ENCODE results near the gene C5orf34. TPM values are rescaled to one million over a fixed set of nuclear protein-coding genes. Genes with fewer than 3 reads are reported as not detected.
"Not testable (repeated sequence)": the region's sequence is repeated elsewhere in the genome, so short reads cannot be mapped to it uniquely, and the experiment has no call there.

C5orf34 gene, protein sequence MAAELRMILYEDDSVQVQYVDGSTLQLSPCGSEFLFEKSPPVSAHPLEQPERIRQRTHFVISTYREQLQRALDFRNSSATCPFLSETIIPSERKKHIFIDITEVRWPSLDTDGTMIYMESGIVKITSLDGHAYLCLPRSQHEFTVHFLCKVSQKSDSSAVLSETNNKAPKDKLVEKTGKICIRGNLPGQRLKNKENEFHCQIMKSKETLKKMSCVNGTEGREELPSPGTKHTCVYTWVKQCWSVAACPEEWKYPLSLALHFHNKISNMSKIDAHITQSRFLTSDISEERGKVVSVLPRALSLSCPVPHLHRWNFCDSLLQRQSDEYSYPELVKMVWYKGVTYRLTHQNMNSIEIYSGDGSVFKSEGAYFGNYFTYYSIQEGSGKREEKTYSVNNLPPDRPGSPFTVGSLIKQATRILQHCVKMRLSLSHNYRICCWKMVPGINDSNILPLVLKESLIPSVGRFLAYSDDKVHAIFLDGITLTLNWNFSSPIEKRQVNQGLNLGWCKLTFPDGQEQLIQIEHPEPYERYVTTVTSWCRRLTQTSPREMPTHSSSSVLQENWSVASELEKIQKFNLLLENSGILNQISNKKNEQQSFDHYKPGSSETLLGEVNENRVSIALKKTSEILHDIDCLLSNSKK
- total RNA-seq (8.2 TPM), polyA plus RNA-seq (5.3 TPM)
- long read RNA-seq, donor 1: 0 reads
- long read RNA-seq, donor 2: 0 reads
- long read RNA-seq, donor 3, partial matches to known transcripts: 0 of 2 reads
- long read RNA-seq, donor 3, other reads (novel, unspliced or antisense): 0 of 2 reads
- long read RNA-seq, donor 4, partial matches to known transcripts: 0 of 1 reads
- long read RNA-seq, donor 4, other reads (novel, unspliced or antisense): 0 of 1 reads
- long read RNA-seq, donor 5: 0 reads
- long read RNA-seq, donor 6, partial matches to known transcripts: 0 of 1 reads
- long read RNA-seq, donor 6, other reads (novel, unspliced or antisense): 0 of 1 reads
- long read RNA-seq, donor 7, partial matches to known transcripts: 0 of 1 reads
- long read RNA-seq, donor 7, other reads (novel, unspliced or antisense): 0 of 1 reads
- long read RNA-seq, donor 8, partial matches to known transcripts: 0 of 1 reads
- long read RNA-seq, donor 8, other reads (novel, unspliced or antisense): 0 of 1 reads
- long read RNA-seq, donor 9: 0 reads
- long read RNA-seq, donor 10, partial matches to known transcripts: 0 of 1 reads
- long read RNA-seq, donor 10, other reads (novel, unspliced or antisense): 0 of 1 reads

DNA sequence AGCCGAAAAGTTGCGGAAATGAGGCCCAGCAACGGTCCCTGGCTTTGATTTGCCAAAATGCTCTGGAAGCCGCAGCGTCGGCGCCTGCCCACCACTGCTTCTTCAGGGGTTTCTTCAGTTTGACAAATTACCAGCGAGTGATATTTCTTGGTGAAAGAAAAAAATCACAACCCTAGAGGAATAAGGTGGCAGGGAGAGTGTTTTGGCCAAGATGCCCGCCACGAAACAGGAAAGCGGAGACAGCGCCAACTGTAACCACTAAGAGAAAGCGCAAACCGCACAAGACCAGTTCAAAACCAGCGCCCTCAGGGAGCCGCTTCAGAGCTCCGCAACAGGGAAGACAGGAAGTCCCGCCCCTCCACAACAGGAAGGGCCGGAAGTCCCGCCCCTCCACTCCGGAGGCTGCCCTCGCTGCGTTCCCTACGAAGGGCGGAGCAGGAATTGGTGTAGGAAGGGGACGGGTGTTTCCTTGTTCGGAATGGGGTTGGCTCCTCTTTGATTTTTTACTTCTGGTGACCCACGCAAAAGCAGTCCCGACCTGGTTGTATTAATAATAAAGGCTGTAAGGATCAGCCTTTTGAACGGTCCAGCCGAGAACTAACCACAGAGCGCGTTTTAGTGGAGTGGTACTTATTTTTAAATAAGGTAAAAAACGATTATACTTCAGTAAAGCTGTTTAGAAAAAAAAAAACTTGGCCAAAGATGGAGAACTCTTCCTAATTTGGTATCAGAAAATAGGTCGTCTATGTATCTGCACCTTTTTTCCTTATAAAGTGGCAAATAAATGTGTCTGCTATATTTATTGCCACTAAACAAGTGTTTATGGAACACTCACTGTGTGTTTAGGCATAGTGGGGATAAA is at the start of gene C5orf34:
Gene C5orf34 (minus strand): TSS at position 333 of the 862 bp plus-strand sequence. CDS start 5,809 bp downstream, outside the sequence.
- Histone ChIP-seq H3K36me3 (ENCODE audit: control insufficient read depth in 2 of 2, insufficient read depth in 2 of 2, low read length in 1 of 2) (peaks cover 0 to 2% of the 10 kb centered on the region in 2 donors), H3K9me3 (ENCODE audit: control insufficient read depth in 2 of 2, insufficient read depth in 1 of 2, low read length in 1 of 2) (no peaks in the 10 kb centered on the region), H3K4me3 (ENCODE audit: low read length in 2 of 2) (peak within 1 kb of the TSS; percentile 79 to 86), H3K27me3 (ENCODE audit: control insufficient read depth in 2 of 2, insufficient read depth in 1 of 2, low read length in 1 of 2) (no peaks in the 10 kb centered on the region), H3K27ac (ENCODE audit: low read depth in 1 of 2, low read length in 1 of 2) (peak within 1 kb of the TSS; percentile 96 to 97), H3K4me1 (ENCODE audit: control insufficient read depth in 2 of 2, insufficient read depth in 2 of 2, low read length in 2 of 2) (peaks cover 8 to 17% of the 10 kb centered on the region in 2 donors)
- under 1% methylated on average over 35 of the region's 35 CpGs for WGBS
- DNase-seq (ENCODE audit: low read depth in 6 of 9, low spot score in 9 of 9): peak; percentile 83 to 96 (median 92)

DNA sequence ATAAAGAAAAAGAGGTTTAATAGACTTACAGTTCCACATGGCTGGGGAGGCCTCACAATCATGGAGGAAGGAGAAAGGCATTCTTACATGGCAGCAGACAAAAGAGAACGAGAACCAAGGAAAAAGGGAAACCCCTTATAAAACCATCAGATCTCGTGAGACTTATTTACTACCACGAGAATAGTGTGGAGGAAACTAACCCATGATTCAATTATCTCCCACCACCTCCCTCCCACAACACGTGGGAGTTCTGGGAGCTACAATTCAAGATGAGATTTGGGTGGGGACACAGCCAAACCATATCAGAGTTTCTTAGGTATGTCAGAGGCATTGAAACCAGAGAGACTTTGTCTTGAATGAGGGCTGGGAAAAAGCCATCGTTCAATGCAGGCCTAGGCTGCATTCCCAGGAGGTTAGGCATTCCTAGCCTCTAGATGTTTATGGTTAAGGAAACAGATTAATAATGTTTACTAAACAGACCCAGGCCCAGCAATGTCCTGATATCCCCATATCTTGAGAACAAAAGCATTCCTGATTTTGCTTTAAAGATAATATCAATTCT is 49.4 kb upstream of the C5orf34 start:
- Histone ChIP-seq H3K36me3 (ENCODE audit: control insufficient read depth in 2 of 2, insufficient read depth in 2 of 2, low read length in 1 of 2) (no peaks in the 10 kb centered on the region), H3K9me3 (ENCODE audit: control insufficient read depth in 2 of 2, insufficient read depth in 1 of 2, low read length in 1 of 2) (no peaks in the 10 kb centered on the region), H3K4me1 (ENCODE audit: control insufficient read depth in 2 of 2, insufficient read depth in 2 of 2, low read length in 2 of 2) (no peaks in the 10 kb centered on the region), H3K27me3 (ENCODE audit: control insufficient read depth in 2 of 2, insufficient read depth in 1 of 2, low read length in 1 of 2) (no peaks in the 10 kb centered on the region), H3K27ac (ENCODE audit: low read depth in 1 of 2, low read length in 1 of 2) (no peak overlapping the region), H3K4me3 (ENCODE audit: low read length in 2 of 2) (no peak overlapping the region)
- no peak for DNase-seq (ENCODE audit: low read depth in 6 of 9, low spot score in 9 of 9)
- WGBS: 77% methylated on average over 5 of the region's 5 CpGs

DNA sequence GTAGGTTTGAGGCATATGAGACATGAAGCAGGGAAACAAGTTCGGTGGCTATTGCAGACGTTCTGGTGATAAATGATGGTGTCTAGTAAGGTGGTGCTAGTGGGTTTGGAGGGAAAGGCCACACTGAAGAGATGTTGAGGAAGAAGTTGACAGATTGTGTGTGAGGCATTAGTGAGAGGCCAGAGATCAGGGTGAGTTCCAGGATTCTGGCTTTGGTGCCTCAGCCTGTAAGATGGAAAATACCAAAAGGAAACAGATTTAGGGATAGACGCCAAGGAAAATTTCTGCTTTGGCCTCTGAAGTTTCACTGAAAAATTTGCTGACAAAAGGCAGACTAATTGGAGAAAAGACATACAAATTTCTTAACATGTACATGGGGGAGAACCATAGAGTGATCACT is 48.4 kb upstream of the C5orf34 start:
- Histone ChIP-seq H3K4me1 (ENCODE audit: control insufficient read depth in 2 of 2, insufficient read depth in 2 of 2, low read length in 2 of 2) (no peaks in the 10 kb centered on the region), H3K27ac (ENCODE audit: low read depth in 1 of 2, low read length in 1 of 2) (no peak overlapping the region), H3K36me3 (ENCODE audit: control insufficient read depth in 2 of 2, insufficient read depth in 2 of 2, low read length in 1 of 2) (no peaks in the 10 kb centered on the region), H3K4me3 (ENCODE audit: low read length in 2 of 2) (no peak overlapping the region), H3K27me3 (ENCODE audit: control insufficient read depth in 2 of 2, insufficient read depth in 1 of 2, low read length in 1 of 2) (no peaks in the 10 kb centered on the region), H3K9me3 (ENCODE audit: control insufficient read depth in 2 of 2, insufficient read depth in 1 of 2, low read length in 1 of 2) (no peaks in the 10 kb centered on the region)
- no peak for DNase-seq (ENCODE audit: low read depth in 6 of 9, low spot score in 9 of 9)
- WGBS: 95% methylated on average over 3 of the region's 3 CpGs

GRCh38 chr5:43561356-43561755 is 46.4 kb upstream of the C5orf34 start:
- H3K4me1 ChIP-seq (ENCODE audit: control insufficient read depth in 2 of 2, insufficient read depth in 2 of 2, low read length in 2 of 2): peaks cover 3 to 5% of the 10 kb centered on the region in 2 donors
- H3K27me3 ChIP-seq (ENCODE audit: control insufficient read depth in 2 of 2, insufficient read depth in 1 of 2, low read length in 1 of 2): no peaks in the 10 kb centered on the region
- no peak overlapping the region for H3K27ac ChIP-seq (ENCODE audit: low read depth in 1 of 2, low read length in 1 of 2)
- DNase-seq (ENCODE audit: low read depth in 6 of 9, low spot score in 9 of 9): no peak
- no peak overlapping the region for H3K4me3 ChIP-seq (ENCODE audit: low read length in 2 of 2)
- no peaks in the 10 kb centered on the region for H3K9me3 ChIP-seq (ENCODE audit: control insufficient read depth in 2 of 2, insufficient read depth in 1 of 2, low read length in 1 of 2)
- no peaks in the 10 kb centered on the region for H3K36me3 ChIP-seq (ENCODE audit: control insufficient read depth in 2 of 2, insufficient read depth in 2 of 2, low read length in 1 of 2)

- Histone ChIP-seq H3K27ac (ENCODE audit: low read depth in 1 of 2, low read length in 1 of 2) (no peak overlapping the region), H3K9me3 (ENCODE audit: control insufficient read depth in 2 of 2, insufficient read depth in 1 of 2, low read length in 1 of 2) (no peaks in the 10 kb centered on the region), H3K27me3 (ENCODE audit: control insufficient read depth in 2 of 2, insufficient read depth in 1 of 2, low read length in 1 of 2) (no peaks in the 10 kb centered on the region), H3K4me3 (ENCODE audit: low read length in 2 of 2) (no peak overlapping the region), H3K36me3 (ENCODE audit: control insufficient read depth in 2 of 2, insufficient read depth in 2 of 2, low read length in 1 of 2) (peaks cover 0 to under 1% of the 10 kb centered on the region in 2 donors), H3K4me1 (ENCODE audit: control insufficient read depth in 2 of 2, insufficient read depth in 2 of 2, low read length in 2 of 2) (peaks cover 3 to 5% of the 10 kb centered on the region in 2 donors)
- DNase-seq (ENCODE audit: low read depth in 6 of 9, low spot score in 9 of 9): no peak
- 88% methylated on average over 2 of the region's 2 CpGs for WGBS
Observed at GRCh38 chr5:43560128-43560527, 45.2 kb upstream of the C5orf34 start.

GRCh38 chr5:43556857-43557542 is 42.1 kb upstream of the C5orf34 start, which contains the start of gene PAIP1:
Gene PAIP1 (minus strand): TSS chr5:43557077. CDS start chr5:43556846, 231 bp downstream.
- Histone ChIP-seq H3K4me1 (ENCODE audit: control insufficient read depth in 2 of 2, insufficient read depth in 2 of 2, low read length in 2 of 2) (peaks cover 3 to 9% of the 10 kb centered on the region in 2 donors), H3K9me3 (ENCODE audit: control insufficient read depth in 2 of 2, insufficient read depth in 1 of 2, low read length in 1 of 2) (no peaks in the 10 kb centered on the region), H3K36me3 (ENCODE audit: control insufficient read depth in 2 of 2, insufficient read depth in 2 of 2, low read length in 1 of 2) (peaks cover 8 to 28% of the 10 kb centered on the region in 2 donors), H3K4me3 (ENCODE audit: low read length in 2 of 2) (peak within 1 kb of the TSS; percentile 91), H3K27ac (ENCODE audit: low read depth in 1 of 2, low read length in 1 of 2) (peak within 1 kb of the TSS; percentile 93 to 97), H3K27me3 (ENCODE audit: control insufficient read depth in 2 of 2, insufficient read depth in 1 of 2, low read length in 1 of 2) (no peaks in the 10 kb centered on the region)
- WGBS: under 1% methylated on average over 79 of the region's 79 CpGs
- DNase-seq (ENCODE audit: low read depth in 6 of 9, low spot score in 9 of 9): peak; percentile 54 to 94 (median 80)

- under 1% methylated on average over 30 of the region's 30 CpGs for whole genome bisulfite sequencing
- DNase-seq (ENCODE audit: low read depth in 6 of 9, low spot score in 9 of 9): not testable (repeated sequence)
- peak overlapping the region; percentile 93 to 97 for H3K27ac ChIP-seq (ENCODE audit: low read depth in 1 of 2, low read length in 1 of 2)
Observed at GRCh38 chr5:43556607-43556856, 41.6 kb upstream of the C5orf34 start.

More at GRCh38 chr5:43556607-43556856, 41.6 kb upstream of the C5orf34 start:
- H3K4me1 ChIP-seq (ENCODE audit: control insufficient read depth in 2 of 2, insufficient read depth in 2 of 2, low read length in 2 of 2); H3K9me3 ChIP-seq (ENCODE audit: control insufficient read depth in 2 of 2, insufficient read depth in 1 of 2, low read length in 1 of 2); H3K27me3 ChIP-seq (ENCODE audit: control insufficient read depth in 2 of 2, insufficient read depth in 1 of 2, low read length in 1 of 2): not testable (repeated sequence)
- Histone ChIP-seq H3K4me3 (ENCODE audit: low read length in 2 of 2) (peak overlapping the region; percentile 91), H3K36me3 (ENCODE audit: control insufficient read depth in 2 of 2, insufficient read depth in 2 of 2, low read length in 1 of 2) (peaks cover 8 to 32% of the 10 kb centered on the region in 2 donors)
